HCEC 1CT (cell line): ENCODE results near the gene B3GALT2.

ENCODE experiments used
- DNase-seq: peaks from one replicate; pipeline ENCODE4 v3.0.0-alpha.2; 2017

B3GALT2 gene

DNA sequence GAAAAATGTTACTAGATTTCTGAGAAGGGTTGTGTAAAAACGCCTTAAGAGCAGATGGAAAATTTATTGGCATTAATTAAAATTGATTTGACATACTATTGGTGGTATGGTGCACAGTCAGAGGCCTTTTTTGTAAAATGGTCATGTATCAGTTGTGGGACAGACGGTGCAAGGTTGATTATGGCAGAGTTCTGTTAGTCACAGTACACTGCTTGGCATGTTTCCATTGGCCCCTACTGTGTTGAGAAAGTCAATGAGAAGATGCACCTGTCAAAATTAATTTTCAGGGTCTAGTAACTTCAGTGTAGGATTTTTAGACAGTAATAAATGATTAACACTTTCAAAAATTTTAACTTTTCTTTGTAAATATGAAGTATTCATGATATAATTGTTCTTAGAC, 4.4 kb downstream of the B3GALT2 start:
- DNase-seq = no peak

DNA sequence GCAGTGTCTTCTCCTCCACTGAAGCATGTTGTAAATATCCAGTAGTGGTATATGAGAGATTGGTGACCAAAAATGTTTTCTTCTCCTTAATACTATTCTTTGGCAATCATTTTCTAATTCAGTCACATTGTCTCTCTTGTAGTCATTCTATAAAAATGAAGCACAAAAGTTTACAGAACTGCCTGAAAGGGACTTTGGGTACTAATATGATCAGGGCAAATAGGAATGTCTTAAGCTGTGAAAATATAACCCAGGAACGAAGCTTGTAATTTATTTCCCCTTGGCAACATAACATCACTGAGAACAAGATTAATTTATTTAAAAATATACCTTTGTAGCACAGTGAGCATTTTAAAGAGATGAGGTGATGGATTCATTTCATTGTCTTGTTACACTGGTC, 4.9 kb downstream of the B3GALT2 start:
- DNase-seq = no peak

DNA sequence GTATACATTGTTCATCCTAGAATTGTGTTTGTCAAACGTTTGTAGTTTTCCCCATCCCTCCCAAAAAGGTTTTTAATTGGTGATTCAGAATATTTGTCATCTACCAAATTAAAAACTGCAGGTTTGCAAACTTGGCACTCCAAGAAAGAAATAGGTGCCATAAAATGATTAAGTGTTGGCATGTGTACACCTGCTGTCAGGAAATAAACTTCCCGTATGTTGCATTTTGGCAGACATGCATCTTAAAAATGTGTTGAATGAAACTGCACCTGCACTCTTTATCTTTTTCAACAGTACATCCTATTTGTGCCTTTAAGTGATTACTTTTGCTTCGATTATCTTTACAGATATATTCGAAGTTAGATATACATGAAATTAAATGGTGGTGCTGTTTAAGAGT, 7.3 kb downstream of the B3GALT2 start:
- no peak for DNase-seq

DNA sequence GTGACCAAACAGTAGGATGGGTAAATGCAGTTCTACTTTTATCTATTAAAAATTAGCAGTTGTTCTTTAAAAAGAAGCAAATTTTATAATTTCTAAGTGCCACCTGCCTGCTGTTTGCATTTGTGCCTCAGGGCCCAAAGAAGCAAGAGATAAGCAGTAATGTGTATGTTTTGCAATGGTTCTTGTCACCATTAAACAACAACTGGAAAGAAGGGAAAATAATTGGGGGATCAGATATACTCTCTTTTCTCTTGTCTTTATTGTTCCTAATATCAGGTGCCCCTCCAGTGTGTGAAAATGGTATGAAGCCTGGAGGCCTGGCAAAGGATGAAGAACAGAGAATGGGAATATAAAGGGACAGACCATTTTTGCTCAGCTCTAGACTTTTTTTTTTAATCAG, 9.6 kb downstream of the B3GALT2 start:
- no peak for DNase-seq

DNA sequence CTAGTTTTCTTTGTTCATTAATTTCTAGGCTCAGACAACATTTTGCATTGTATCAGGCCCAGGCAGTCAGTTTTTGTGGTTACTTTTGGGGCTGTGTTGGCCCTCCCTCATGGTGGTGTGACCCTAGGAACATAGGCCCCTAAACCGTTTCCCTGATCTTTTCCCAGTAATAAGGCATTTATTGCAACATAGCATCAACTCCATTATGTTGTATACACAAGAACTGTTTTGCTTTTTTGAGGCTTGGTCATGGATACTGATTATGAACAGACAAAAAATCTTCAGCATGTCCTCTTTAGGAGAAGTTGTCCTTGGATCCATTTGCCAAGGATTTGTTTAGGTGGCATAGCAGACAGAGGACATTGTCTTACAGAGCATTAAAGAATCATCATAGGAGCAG, 10.3 kb downstream of the B3GALT2 start:
- no peak for DNase-seq

DNA sequence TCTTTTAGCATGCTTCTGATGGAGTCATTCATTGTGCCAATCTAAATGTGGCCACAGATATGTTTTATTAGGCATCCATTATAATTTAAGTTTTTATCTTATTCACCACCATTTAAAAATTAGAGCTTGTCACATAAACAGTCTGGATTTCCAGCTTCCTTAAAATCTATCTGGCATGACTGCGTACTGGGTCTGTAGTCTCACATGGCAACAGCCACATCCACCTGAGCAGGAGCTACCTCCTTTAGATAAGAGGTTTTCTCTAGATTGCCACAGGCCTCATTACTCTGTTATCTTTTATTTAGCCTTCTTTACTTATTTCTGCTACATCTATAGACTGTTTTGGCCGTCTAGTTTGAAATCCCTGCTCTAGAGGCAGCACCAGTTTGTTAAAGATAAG, 29.1 kb downstream of the B3GALT2 start:
- no peak for DNase-seq

DNA sequence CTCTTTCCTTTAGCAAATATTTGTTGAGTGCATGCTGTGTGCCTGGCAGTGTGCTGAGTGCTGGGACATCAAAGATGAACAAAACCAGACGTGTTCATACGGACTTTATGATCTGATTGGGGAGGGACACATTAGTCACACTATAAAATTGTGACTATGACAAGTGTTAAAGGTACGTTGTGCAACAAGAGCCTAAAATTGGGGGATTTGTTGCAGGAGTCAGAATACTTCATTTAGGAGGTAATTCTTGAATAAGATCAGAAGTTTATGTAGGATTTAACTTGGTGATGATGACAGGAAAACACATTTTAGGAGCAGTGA, 29.6 kb downstream of the B3GALT2 start:
- no peak for DNase-seq

DNA sequence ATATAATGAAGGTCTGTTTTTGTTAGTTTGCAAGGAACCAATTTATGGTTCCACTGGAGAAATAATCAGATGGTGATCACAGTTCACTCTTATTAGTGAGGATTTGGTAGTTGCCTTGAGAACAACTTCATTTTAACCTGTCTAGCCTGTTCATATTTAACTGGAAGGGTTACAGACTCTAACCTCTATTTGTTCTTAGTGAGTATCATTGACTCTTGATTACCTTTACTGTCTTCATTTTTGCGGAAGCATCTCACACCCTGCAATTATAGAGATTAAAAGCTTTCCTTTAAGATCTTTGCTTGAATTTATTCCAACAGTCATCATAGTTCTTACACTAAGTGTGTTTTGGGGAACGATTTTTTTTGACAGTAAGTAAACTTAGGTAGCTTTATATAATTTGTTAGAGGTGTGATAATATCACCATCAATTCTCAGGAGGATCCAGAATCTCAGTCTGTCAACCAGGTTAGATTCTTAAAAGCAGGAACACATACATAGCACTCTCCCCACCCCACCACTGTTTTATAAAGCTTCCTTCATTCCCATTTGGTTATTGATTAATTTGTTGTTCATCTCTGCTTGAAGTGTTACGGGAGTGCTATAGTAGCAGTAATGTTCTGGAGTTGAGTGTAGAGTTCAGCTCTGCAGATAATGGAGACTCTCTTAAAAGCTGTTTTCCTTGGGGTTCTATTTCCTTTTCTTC, 30.1 kb downstream of the B3GALT2 start:
- DNase-seq = no peak

DNA sequence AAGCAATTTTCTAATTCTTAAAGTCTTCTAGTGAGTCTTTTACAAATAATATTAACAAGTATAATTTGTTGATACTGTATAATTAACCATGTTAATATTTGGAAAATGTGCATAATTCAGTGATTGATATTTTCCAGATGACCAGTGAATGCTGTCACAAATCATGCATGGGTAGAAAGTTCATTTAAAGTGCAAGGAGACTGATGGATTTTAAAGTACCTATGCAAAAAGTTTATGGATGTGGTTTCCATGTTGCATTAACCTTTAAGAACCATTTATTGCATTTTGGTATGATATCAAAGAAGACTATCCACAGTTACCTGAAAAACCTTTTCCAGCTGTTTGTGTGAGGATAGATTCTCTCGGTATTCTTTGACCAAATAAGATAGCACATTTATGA, 41.4 kb downstream of the B3GALT2 start:
- no peak for DNase-seq

DNA sequence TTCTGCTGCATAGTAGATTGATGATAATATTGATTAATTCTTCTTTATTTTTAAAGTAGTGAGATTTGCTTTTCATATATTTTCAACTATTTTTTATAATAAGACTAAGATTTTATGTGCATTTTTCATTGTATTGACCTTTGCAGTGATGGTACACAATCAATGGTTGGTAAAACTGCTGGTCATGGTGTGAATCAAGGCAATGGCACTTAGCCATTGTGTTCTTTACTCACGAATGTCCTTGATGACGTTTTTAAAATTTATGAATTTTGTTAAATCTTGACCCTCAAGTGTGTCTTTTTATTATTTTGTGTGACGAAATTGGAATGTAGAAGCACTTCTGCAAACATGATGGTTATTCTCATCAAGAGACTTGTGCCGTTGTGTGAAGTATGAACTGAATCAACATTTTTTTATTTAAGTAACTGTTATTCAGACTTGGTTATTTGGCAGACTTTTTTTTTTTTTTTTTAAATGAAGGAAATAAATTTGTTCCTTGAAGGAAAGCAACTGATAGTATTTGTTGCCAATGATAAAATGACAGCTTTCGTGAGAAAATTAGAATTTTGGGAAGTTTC, 42.0 kb downstream of the B3GALT2 start:
- no peak for DNase-seq

DNA sequence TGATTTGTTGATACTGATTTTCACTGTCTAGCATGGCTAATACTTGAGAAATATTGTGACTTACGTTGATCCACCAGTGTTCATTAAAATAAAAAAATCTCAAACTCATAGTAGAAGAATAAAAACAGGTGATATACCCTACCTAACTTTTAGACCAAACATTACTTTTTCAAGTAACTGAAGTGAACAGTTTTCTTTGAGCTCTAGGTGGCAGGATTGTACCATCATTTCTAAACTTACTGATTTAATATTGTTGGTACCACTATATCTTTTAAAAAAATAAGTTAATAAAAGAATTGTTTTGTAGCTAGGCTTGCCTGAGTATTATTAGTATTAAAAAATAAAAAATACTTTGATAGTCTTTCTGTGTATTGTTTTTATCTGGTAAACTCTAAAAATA, 43.1 kb downstream of the B3GALT2 start:
- no peak for DNase-seq

DNA sequence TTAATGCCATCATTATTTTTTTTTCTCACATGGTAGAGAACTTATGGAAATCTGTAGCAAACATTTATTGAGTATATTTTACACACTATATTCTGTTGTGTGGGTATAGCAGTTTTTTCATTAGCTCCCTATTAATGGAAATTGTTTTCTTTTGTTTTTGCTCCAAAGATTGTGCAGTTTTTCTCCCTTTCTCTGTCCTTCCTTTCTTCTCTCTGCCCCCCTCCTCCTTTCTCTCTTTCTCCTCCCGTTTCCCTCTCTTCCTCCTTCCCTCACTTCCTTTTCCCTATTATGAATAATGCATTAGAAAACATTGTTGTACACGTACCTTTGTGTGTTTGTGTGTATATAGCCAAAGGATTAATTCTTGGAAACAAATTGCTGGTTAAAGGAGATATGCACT, 44.0 kb downstream of the B3GALT2 start:
- DNase-seq = no peak

DNA sequence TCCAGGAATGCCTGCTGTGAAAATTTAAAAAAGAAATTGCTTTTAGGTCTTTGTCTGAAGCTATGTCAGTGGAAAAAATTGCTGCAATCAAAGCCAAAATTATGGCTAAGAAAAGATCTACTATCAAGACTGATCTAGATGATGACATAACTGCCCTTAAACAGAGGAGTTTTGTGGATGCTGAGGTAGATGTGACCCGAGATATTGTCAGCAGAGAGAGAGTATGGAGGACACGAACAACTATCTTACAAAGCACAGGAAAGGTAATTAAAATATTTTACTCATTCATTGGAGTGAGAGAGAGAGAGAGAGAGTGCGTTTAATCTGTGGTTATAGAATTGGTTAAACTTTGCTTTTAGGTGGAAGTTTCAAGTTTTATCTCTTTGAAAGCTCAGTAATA, 44.6 kb downstream of the B3GALT2 start:
- no peak for DNase-seq

DNA sequence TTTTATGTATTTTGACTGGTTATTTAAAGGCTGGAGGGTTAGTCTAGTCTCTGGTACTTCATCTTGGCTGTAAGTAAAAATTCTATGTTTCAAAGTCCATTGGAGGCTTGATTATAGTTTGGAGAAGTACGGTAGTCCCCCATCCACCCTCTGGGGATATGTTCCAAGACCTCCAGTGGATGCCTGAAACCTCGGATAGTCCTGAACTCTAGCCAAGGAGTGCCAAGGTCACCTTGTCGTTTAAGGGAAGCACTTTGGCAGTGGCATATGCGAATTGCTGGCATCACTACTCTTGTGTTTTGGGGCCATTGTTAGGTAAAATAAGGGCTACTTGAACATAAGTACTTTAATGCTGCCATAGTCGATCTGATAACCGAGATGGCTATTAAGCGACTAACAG, 46.2 kb downstream of the B3GALT2 start:
- DNase-seq = no peak

DNA sequence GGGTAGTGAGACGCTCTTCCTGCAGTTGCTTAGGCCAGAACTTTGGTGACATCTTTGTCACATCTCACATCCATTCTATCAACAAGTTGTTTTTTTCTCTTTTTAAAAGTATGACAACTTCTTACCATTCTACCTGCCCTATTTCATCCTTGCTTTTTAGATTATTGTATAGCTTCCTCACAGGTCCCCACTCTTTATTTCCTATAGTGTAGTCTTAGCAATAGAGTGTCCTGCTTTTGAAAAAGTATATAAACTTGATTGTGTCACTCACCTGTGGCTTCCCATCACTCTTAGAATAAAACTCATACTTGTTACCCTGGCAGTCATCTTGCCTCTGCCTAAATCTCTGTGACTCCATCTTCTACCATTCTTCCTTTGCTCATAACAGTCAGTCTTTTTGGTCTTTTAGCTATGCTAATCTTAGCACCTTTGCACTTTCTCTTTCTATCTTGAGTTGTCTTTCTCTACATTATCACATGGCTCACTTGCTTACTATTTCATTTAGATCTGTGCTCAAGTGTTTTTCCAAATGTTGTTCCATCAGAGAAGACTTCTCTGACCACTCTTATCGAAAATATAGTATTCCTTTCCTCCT, 55.0 kb downstream of the B3GALT2 start:
- DNase-seq = no peak
